GM12873 (cell line): ENCODE results near the gene SLC9A7.

Experiments used
- TF ChIP-seq, protein P1 (sequence below): IDR thresholded peaks from 2 replicates; pipeline ENCODE4 v1.5.1; 2012; ENCODE audit warnings: low read depth, mild to moderate bottlenecking, moderate library complexity, low read length, control low read depth; ENCODE audit not compliant: insufficient read depth; ENCODE audit errors: missing control alignments

The SLC9A7 gene

DNA sequence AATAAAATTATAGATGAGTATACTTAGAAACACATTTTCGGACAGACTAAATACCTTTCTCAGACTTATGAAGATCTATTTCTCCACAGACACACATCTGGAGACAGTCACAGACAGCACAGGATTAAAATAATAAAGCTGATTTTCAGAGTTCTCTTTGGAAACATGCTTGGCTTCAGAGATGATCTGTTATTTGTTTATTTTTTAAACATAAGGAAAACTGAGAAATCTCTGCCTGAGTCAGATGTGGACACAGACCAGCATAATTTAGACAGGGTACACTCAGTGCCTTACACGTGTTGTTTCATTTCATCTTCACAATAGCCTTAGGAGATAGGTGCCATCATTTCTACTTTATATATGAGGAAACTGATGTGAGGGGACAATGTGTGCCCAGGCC, 92.1 kb downstream of the SLC9A7 start:
- TF ChIP-seq, protein P1, sequence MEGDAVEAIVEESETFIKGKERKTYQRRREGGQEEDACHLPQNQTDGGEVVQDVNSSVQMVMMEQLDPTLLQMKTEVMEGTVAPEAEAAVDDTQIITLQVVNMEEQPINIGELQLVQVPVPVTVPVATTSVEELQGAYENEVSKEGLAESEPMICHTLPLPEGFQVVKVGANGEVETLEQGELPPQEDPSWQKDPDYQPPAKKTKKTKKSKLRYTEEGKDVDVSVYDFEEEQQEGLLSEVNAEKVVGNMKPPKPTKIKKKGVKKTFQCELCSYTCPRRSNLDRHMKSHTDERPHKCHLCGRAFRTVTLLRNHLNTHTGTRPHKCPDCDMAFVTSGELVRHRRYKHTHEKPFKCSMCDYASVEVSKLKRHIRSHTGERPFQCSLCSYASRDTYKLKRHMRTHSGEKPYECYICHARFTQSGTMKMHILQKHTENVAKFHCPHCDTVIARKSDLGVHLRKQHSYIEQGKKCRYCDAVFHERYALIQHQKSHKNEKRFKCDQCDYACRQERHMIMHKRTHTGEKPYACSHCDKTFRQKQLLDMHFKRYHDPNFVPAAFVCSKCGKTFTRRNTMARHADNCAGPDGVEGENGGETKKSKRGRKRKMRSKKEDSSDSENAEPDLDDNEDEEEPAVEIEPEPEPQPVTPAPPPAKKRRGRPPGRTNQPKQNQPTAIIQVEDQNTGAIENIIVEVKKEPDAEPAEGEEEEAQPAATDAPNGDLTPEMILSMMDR, result no peak

- TF ChIP-seq, protein P1, result no peak
Observed at GRCh38 chrX:46665232-46666152, 93.4 kb downstream of the SLC9A7 start.

- TF ChIP-seq, protein P1, result no peak
Observed at GRCh38 chrX:46662188-46662958, 96.5 kb downstream of the SLC9A7 start.

- TF ChIP-seq, protein P1, result peak; percentile 38
Observed at GRCh38 chrX:46653482-46653881, 105.4 kb downstream of the SLC9A7 start.

- TF ChIP-seq, protein P1, result no peak
Observed at GRCh38 chrX:46649421-46650260, 109.3 kb downstream of the SLC9A7 start.

DNA sequence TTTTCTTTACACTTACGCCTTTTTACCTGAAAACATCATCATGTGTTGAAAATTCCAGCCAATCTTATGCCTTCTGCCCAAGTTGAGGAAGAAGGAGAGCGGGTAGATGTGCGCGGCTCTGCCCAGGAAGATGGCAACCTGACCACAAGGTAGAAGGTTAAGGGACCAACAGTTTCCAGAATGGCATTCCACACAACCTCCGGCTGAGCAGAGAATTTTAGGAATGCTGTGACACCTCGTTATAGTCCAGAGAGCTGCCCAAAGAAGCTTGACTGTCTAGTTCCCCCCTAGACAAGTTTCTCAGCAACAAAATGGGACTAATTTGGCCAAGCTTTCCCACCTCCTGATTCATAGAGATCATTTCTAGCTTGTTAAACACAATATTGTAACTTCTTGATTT, 110.3 kb downstream of the SLC9A7 start:
- TF ChIP-seq, protein P1, result no peak
